Ureter (tissue), 1 donor: ENCODE results near the gene AXIN2. TPM values are rescaled to one million over a fixed set of nuclear protein-coding genes. Genes with fewer than 3 reads are reported as not detected.

Experiments used
- DNase-seq: peaks from one replicate; pipeline ENCODE4 v3.0.0-alpha.2; 2020; ENCODE audit warnings: low spot score
- total RNA-seq: library from RNA; stranded (reverse); gene quantifications from one replicate; pipeline ENCODE4 v1.2.4, GENCODE V29; 2023
- donor health status: DM: yes; HTN: yes; CAD: no.

Gene AXIN2
- total RNA-seq, 1 donor from 2014 or later = 11.8 TPM

DNA sequence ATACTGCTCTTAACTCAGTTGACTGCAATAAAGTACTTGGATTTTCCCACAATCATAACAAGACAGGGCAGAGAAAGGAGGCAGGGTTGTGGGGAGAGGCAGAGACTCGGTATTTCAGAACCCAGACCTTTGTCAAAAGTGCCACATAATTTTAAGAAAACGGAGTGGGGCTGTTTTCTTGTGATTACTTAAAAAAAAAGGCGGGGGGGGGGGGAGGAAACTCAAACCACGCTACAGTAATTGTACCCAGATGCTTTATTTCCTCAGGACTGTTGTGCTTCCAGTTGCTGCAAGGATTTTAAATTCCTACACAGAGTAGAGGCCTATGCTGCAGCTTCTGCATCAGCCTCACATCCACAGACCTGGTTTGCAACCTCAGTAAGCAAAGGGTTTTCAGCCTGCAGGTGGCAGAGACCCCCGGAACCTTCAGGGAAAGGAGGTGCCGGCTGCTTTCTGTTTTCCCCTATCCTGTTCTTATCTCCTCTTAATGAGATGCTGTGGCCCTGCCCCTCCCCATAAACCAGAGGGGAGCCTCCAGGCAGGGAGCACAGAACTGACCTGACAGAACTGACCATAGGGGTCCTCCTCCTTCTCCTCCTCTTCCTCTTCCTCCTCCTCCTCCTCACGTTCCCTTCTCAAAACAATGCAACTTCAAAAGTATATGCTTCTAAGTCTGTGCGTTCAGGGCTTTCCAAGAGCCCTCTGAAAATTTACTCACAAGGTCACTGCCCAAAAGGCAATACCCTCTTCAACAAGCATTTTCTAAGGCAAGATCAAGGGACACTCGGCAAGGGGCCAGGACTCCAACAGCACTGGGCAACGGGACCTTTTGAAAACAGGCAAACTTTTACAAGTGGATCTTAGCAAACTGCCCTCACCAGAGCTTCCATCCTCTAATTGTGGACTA is 7.5 kb downstream of the AXIN2 start:
- no peak for DNase-seq

GRCh38 chr17:65553009-65553645 is 8.3 kb downstream of the AXIN2 start:
- no peak for DNase-seq

GRCh38 chr17:65552214-65552613 is 9.2 kb downstream of the AXIN2 start:
- no peak for DNase-seq

GRCh38 chr17:65551267-65552040 is 10.0 kb downstream of the AXIN2 start:
- DNase-seq = no peak

GRCh38 chr17:65550758-65551157 is 10.7 kb downstream of the AXIN2 start:
- DNase-seq = no peak

DNA sequence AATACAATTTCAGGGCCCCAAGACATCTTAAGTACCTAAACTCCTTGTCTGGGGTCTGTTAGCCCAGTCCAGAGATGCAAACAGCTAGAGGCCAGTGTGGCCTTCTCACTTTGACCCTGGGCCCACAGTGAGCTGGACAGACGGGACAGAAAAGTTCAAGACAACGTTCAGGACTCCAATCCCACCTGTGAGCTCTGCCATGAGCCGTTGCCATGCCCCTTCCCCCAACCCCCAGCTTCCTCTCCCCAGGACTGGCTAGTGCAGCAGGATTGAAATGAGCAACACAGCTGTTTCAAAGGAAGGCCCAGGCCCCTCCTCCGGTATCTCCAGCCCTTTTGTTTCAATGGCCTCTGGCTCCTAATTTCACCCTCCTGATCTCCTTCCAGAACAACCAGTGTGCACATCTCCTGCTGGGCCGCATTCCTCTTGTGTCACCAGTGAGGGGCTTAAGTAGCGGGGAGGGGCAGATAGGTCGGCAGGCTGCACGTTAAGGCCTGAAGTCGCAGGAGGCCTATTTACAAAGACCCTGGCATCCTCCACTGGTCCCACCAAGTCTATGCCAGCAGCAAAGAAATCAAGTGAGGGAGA is 11.3 kb downstream of the AXIN2 start:
- no peak for DNase-seq

DNA sequence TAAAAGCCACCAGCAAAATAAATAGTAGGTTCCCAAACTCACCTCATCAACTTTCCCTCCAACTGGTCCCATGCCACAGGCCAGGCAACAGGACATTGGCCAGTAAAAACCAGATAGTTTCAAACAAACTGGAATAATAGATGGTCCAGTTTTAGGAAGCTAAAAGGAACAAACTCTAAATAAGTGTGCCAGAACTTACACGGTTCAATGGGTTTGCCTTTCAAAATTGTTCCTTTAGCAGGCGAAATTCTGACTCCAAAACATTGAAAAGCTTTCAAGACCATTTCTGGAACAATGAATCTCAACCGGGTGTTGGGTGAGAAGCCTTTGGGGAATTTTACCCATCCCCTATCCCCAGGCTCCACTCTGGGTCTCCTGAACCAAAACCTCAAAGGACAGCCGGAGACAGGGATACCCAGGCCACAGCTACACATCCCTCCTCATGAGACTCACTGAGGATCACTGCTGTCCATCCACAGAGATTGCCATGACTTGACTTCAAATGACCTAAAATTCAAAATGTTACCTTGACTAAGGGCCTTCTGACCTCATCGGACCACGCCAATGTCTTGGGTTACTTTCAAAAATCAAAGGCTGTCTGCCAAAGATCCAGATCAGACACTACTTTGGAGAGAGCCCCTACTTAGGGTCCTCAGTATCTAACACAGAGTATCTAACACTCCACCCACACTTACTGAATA is 13.0 kb downstream of the AXIN2 start:
- no peak for DNase-seq

GRCh38 chr17:65547253-65547670 is 14.2 kb downstream of the AXIN2 start:
- peak; percentile 75 for DNase-seq

- no peak for DNase-seq
These were observed 14.9 kb downstream of the AXIN2 start for GRCh38 chr17:65546579-65546978.

DNA sequence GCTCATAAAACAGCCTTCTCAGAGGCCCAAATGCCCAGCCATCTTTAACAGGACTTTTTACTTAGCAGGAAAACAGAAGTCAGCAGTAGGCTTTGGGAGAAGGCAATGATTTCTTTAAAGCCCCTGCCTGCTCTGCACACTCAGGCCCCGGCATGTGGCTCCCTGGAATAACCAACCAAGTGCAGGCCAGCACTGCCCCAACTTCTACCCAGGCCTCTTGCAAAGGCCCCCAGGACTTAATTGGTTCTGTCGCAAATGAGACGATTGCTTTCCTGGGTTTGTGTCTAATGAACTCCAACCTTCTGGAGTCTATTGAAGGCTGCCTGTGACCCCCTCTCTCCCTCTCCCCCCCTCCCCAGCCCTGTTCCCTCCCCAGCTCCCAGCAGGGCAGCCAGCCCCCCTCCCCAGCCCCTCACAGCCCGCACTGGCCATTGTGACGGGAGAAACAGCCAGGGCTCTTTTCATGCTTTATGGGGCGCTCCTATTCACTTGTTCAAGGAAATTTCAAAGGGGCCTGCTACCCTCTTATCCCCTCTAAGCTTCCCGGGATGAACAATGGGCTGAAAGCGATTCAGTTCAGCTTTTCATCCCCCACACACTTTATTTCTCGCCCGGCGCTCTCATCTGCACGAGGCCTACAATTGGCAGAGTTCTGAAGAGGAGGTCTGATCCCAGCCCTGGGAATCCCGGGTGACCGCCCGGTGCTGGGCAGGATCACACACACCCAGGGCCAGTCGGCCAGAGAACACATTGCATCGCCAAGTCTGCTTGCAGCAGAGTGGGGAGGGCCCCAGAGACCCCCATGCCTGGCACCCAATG is 15.5 kb downstream of the AXIN2 start:
- DNase-seq = no peak

GRCh38 chr17:65544672-65545071 is 16.8 kb downstream of the AXIN2 start:
- DNase-seq = no peak

- DNase-seq = no peak
These were observed 18.8 kb downstream of the AXIN2 start for GRCh38 chr17:65542610-65543009.

- DNase-seq = no peak
These were observed 19.4 kb downstream of the AXIN2 start for GRCh38 chr17:65542067-65542466.

GRCh38 chr17:65541453-65541852 is 20.0 kb downstream of the AXIN2 start:
- DNase-seq = no peak

GRCh38 chr17:65539630-65540266 is 21.7 kb downstream of the AXIN2 start:
- no peak for DNase-seq

DNA sequence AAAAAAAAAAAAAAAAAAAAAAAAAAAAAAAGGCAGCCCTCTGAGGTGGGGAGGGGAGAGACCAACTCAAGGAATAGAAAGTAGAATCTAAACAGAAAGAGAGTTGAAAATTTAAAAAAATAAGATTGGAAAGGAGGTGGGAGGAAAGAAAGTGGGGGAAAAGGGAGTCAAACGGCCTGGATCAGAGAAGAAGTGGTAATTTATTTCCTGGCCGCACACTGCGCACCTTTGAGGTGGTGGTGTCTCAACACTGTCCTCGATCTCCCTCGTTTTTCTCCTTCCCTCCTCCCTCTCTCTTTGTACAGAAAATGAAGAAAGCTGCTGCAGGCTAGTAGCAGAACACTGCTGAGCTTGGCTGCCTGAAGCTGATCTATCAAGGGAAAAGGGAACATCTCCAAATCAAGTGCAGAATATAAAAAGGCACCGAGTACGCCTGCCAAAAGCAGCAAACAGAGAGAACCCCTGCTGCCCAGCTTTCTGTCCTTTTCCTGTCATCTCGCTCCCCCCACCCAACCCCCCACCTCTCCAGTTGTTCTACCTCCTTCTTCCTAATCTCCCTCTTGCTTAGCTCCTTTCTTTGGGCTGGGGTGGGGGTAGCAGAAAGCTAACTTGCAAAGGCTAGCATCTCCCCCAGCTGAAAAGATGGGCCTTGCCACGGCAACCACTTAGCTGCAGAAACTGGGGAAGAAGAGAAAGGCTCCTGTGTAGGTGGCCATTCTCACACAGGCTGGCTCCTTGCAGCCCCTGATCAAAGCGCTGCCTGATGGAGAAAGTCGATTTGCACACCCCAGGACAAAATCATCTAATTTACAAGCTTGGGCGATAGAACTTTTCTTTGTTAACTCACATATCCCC is 22.5 kb downstream of the AXIN2 start:
- no peak for DNase-seq

GRCh38 chr17:65537845-65538674 is 23.4 kb downstream of the AXIN2 start:
- DNase-seq = no peak

DNA sequence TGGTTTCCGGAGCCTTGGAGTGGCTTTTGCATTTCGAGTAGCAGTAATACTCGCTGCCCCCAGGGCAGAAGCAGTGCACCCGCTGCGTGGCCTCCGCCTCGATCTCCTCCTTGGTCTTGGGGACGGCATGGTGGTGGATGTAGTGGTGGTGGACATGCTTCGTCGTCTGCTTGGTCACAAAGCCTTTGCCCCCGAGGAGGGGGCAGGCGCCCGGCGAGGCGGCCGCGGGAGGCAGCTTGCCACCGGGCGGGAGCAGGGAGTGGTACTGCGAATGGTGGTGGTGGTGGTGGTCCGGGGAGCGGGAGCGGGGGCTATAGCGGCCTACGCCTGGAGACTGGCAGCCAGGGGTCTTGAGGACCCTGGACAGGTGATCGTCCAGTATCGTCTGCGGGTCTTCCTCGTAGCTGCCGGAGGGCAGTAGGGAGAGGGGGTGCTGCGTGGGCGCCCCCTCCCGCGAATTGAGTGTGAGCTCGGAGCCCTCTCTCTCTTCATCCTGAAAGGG is 24.1 kb downstream of the AXIN2 start:
- DNase-seq = no peak
